Liver (tissue), 9 donors: ENCODE measurements around the gene HPCA. TPM values are rescaled to one million over a fixed set of nuclear protein-coding genes. Genes with fewer than 3 reads are reported as not detected.

Experiments used
- DNase-seq: peaks from one replicate; pipeline ENCODE4 v3.0.0-alpha.2; 2017; ENCODE audit warnings: low spot score
- H3K27ac ChIP-seq, 2 donors: one replicate each; pipeline ENCODE4 v1.7.0; 2013; ENCODE audit warnings: inconsistent platforms in 2 of 2, low read length in 2 of 2, control low read depth in 1 of 2, low read depth in 1 of 2, mild to moderate bottlenecking in 1 of 2
- H3K27me3 ChIP-seq, 4 donors: one replicate each; pipeline versions ENCODE4 v1.6.1 to v1.7.0; 2013; ENCODE audit warnings: low read length in 3 of 4, inconsistent platforms in 1 of 4, mild to moderate bottlenecking in 1 of 4, moderate library complexity in 1 of 4; ENCODE audit not compliant: control insufficient read depth in 4 of 4, insufficient read depth in 4 of 4
- H3K36me3 ChIP-seq, 4 donors: one replicate each; pipeline versions ENCODE4 v1.6.1 to v1.7.0; 2013; ENCODE audit warnings: low read length in 3 of 4, mild to moderate bottlenecking in 3 of 4, low read depth in 1 of 4, moderate library complexity in 1 of 4; ENCODE audit not compliant: control insufficient read depth in 4 of 4, insufficient read depth in 3 of 4
- H3K4me1 ChIP-seq, 4 donors: one replicate each; pipeline versions ENCODE4 v1.6.1 to v1.7.0; 2013; ENCODE audit warnings: low read length in 3 of 4, mild to moderate bottlenecking in 3 of 4, moderate library complexity in 1 of 4; ENCODE audit not compliant: control insufficient read depth in 4 of 4, insufficient read depth in 4 of 4
- H3K4me3 ChIP-seq, 3 donors: one replicate each; pipeline versions ENCODE4 v1.6.1 to v1.7.0; 2013; ENCODE audit warnings: low read length in 3 of 3, control low read depth in 1 of 3, low read depth in 1 of 3, mild to moderate bottlenecking in 1 of 3
- H3K9ac ChIP-seq, 2 donors: one replicate each; pipeline ENCODE4 v1.7.0; 2013; ENCODE audit warnings: low read length in 2 of 2, mild to moderate bottlenecking in 2 of 2, moderate library complexity in 2 of 2, control low read depth in 1 of 2, low read depth in 1 of 2
- H3K9me3 ChIP-seq, 4 donors: one replicate each; pipeline versions ENCODE4 v1.6.1 to v1.7.0; 2013; ENCODE audit warnings: low read length in 3 of 4; ENCODE audit not compliant: control insufficient read depth in 4 of 4
- EGR1 ChIP-seq, 2 donors: IDR thresholded peaks; 2 replicates each; pipeline ENCODE4 v1.6.1; 2016 to 2018; ENCODE audit warnings: antibody characterized with exemption in 2 of 2, low read depth in 2 of 2
- FOXA2 ChIP-seq: IDR thresholded peaks from 2 replicates; pipeline ENCODE4 v1.6.1; 2016; ENCODE audit warnings: antibody characterized with exemption
- GABPA ChIP-seq, 2 donors: IDR thresholded peaks in 1 of 2; conservative IDR thresholded peaks in 1 of 2; 2 replicates each; pipeline ENCODE4 v1.6.1; 2016; ENCODE audit warnings: antibody characterized with exemption in 2 of 2, mild to moderate bottlenecking in 1 of 2, moderate library complexity in 1 of 2
- HNF4A ChIP-seq, 2 donors: conservative IDR thresholded peaks; 2 replicates each; pipeline ENCODE4 v1.6.1; 2016; ENCODE audit warnings: antibody characterized with exemption in 2 of 2, mild to moderate bottlenecking in 2 of 2
- HNF4G ChIP-seq: IDR thresholded peaks from 2 replicates; pipeline ENCODE4 v1.6.1; 2016; ENCODE audit warnings: antibody characterized with exemption
- JUND ChIP-seq, 2 donors: IDR thresholded peaks; 2 replicates each; pipeline ENCODE4 v1.6.1; 2016; ENCODE audit warnings: antibody characterized with exemption in 2 of 2
- RAD21 ChIP-seq, 2 donors: IDR thresholded peaks; 2 replicates each; pipeline ENCODE4 v1.6.1; 2016; ENCODE audit warnings: antibody characterized with exemption in 2 of 2, mild to moderate bottlenecking in 2 of 2
- RXRA ChIP-seq, 2 donors: IDR thresholded peaks; 2 replicates each; pipeline ENCODE4 v1.6.1; 2017 to 2018; ENCODE audit warnings: antibody characterized with exemption in 2 of 2, mild to moderate bottlenecking in 1 of 2
- YY1 ChIP-seq: IDR thresholded peaks from 2 replicates; pipeline ENCODE4 v1.6.1; 2016; ENCODE audit warnings: antibody characterized with exemption, mild to moderate bottlenecking
- WGBS: extraction: QIAGEN DNeasy Blood & Tissue Kit; methylation state at CpG from one replicate; pipeline ENCODE4 v1.1.7; 2013; 5-methylcytosine and 5-hydroxymethylcytosine counted together
- polyA plus RNA-seq, 2 donors: library from polyadenylated mRNA; stranded (reverse) in 1 of 2; unstranded in 1 of 2; fragments of 200-250 nt in 1 of 2; fragments of >200 nt in 1 of 2; fragmentation: Nextera tagmentation in 1 of 2; extraction: Ambion mirVana in 1 of 2; gene quantifications; one replicate each; pipeline versions ENCODE4 v1.2.1 to v1.2.3, GENCODE V29; 2013 to 2015
- total RNA-seq, 2 donors: library from RNA; depleted of rRNA; stranded (reverse); fragments of >200 nt; gene quantifications; one replicate each; pipeline ENCODE4 v1.2.3, GENCODE V29; 2014
- TF ChIP-seq, protein P1 (sequence below): IDR thresholded peaks from 2 replicates; pipeline ENCODE4 v1.6.1; 2016; ENCODE audit warnings: antibody characterized with exemption
- TF ChIP-seq, protein P2 (sequence below): IDR thresholded peaks from 2 replicates; pipeline ENCODE4 v1.6.1; 2016; ENCODE audit warnings: antibody characterized with exemption
- TF ChIP-seq, protein P3 (sequence below): IDR thresholded peaks from 2 replicates; pipeline ENCODE4 v1.6.1; 2016; ENCODE audit warnings: antibody characterized with exemption, mild to moderate bottlenecking
- donor health status: healthy.
- donor health status: healthy.
- donor health status: healthy.
- donor health status: healthy.
- donor health status: healthy.

HPCA gene
- total and polyA plus RNA-seq, 4 donors: not detected

DNA sequence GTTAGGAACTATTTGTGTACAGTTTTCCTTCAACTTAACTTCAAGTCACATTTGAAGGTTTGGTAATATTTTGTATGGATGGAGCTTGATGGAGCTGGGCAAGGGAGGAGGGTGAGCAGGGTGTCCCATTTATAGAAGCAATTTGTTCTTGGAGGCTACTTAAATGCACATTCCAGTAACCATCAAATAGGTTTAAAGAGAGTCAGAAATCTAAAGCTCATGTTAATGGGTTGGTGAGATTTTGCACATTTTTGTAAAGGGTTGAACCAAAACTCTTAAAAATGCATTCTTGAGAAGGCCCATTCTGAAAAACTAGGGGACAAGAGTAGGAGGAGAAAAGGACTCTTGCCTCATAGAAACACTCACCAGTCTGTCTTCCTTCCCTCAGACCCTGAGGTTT, 25.7 kb upstream of the HPCA start:
- peaks cover 0 to 32% (median 17%) of the 10 kb centered on the region in 4 donors for H3K36me3 ChIP-seq
- H3K27ac ChIP-seq: no peak overlapping the region
- no peak for TF ChIP-seq FOXA2
- TF ChIP-seq RAD21 (IDR thresholded peaks at IDR 0.05): no peak
- TF ChIP-seq YY1: no peak
- no peak for TF ChIP-seq GABPA (IDR thresholded peaks at IDR 0.05 in 1 of 2, conservative IDR thresholded peaks at IDR 0.05 in 1 of 2)
- TF ChIP-seq, protein P1, sequence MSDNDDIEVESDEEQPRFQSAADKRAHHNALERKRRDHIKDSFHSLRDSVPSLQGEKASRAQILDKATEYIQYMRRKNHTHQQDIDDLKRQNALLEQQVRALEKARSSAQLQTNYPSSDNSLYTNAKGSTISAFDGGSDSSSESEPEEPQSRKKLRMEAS: no peak

DNA sequence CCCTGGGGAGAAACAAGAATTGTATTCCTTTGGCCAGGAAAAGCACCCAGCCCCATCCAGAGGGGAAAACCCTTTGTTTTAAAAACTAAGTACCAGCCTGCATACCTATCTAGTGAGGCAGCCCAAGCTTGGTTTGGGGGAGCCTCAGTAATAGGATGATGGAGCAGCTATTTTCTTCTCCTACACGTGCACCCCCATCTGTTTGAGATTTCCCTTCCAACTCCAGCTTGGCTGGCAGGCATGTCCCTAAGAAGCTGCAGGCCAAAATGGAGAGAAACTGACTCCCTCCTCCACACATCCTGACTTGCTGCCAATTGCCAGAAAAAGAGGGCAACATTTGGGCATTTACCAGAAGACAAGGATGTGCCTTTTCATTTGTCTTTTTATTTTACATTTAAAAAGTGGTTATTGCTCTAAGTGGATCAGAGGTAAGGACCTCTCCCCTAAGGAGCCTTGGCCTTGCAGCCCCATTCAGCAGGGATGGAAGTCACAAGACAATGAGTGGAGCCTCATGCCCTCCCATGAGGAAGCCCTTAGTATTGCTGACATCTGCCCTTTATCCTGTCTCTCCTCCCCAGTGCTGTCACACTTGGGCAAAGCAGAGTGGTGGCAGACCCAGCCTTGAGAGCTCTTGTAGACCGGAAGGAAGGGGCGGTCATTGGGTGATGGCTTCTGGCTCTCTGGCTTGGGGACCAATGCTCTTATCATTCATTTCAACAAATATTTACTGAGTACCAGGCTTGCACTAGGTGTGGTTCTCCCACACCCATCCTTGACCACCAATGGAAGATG, 24.2 kb upstream of the HPCA start:
- no peak overlapping the region for H3K9ac ChIP-seq
- no peak overlapping the region for H3K4me3 ChIP-seq
- H3K27ac ChIP-seq: no peak overlapping the region
- TF ChIP-seq, protein P2, sequence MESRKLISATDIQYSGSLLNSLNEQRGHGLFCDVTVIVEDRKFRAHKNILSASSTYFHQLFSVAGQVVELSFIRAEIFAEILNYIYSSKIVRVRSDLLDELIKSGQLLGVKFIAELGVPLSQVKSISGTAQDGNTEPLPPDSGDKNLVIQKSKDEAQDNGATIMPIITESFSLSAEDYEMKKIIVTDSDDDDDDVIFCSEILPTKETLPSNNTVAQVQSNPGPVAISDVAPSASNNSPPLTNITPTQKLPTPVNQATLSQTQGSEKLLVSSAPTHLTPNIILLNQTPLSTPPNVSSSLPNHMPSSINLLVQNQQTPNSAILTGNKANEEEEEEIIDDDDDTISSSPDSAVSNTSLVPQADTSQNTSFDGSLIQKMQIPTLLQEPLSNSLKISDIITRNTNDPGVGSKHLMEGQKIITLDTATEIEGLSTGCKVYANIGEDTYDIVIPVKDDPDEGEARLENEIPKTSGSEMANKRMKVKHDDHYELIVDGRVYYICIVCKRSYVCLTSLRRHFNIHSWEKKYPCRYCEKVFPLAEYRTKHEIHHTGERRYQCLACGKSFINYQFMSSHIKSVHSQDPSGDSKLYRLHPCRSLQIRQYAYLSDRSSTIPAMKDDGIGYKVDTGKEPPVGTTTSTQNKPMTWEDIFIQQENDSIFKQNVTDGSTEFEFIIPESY: no peak
- TF ChIP-seq RXRA (IDR thresholded peaks at IDR 0.05) (no peak), HNF4A (conservative IDR thresholded peaks at IDR 0.05) (no peak), FOXA2 (no peak), HNF4G (no peak), JUND (IDR thresholded peaks at IDR 0.05) (no peak), EGR1 (IDR thresholded peaks at IDR 0.05; ENCODE audit: low read depth in 2 of 2) (no peak), GABPA (IDR thresholded peaks at IDR 0.05 in 1 of 2, conservative IDR thresholded peaks at IDR 0.05 in 1 of 2) (no peak), YY1 (no peak)
- TF ChIP-seq, protein P3, sequence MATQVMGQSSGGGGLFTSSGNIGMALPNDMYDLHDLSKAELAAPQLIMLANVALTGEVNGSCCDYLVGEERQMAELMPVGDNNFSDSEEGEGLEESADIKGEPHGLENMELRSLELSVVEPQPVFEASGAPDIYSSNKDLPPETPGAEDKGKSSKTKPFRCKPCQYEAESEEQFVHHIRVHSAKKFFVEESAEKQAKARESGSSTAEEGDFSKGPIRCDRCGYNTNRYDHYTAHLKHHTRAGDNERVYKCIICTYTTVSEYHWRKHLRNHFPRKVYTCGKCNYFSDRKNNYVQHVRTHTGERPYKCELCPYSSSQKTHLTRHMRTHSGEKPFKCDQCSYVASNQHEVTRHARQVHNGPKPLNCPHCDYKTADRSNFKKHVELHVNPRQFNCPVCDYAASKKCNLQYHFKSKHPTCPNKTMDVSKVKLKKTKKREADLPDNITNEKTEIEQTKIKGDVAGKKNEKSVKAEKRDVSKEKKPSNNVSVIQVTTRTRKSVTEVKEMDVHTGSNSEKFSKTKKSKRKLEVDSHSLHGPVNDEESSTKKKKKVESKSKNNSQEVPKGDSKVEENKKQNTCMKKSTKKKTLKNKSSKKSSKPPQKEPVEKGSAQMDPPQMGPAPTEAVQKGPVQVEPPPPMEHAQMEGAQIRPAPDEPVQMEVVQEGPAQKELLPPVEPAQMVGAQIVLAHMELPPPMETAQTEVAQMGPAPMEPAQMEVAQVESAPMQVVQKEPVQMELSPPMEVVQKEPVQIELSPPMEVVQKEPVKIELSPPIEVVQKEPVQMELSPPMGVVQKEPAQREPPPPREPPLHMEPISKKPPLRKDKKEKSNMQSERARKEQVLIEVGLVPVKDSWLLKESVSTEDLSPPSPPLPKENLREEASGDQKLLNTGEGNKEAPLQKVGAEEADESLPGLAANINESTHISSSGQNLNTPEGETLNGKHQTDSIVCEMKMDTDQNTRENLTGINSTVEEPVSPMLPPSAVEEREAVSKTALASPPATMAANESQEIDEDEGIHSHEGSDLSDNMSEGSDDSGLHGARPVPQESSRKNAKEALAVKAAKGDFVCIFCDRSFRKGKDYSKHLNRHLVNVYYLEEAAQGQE: no peak
- TF ChIP-seq, protein P1: no peak
- H3K9me3 ChIP-seq: no peaks in the 10 kb centered on the region
- no peak for DNase-seq
- no peaks in the 10 kb centered on the region for H3K27me3 ChIP-seq
- peaks cover 0 to 19% (median 8%) of the 10 kb centered on the region in 4 donors for H3K36me3 ChIP-seq
- H3K4me1 ChIP-seq: peaks cover 4 to 31% (median 24%) of the 10 kb centered on the region in 4 donors
- 88% methylated on average over 3 of the region's 3 CpGs for WGBS

More for the DNA sequence above, 25.7 kb upstream of the HPCA start:
- Histone ChIP-seq H3K27me3 (no peaks in the 10 kb centered on the region), H3K4me1 (peaks cover 4 to 23% (median 15%) of the 10 kb centered on the region in 4 donors), H3K9ac (no peak overlapping the region), H3K4me3 (no peak overlapping the region), H3K9me3 (no peaks in the 10 kb centered on the region)
- no peak for DNase-seq
